SK-N-SH (cell line): ENCODE measurements around the gene CDH16. TPM values are rescaled to one million over a fixed set of nuclear protein-coding genes. Genes with fewer than 3 reads are reported as not detected.

Source experiments
- CTCF ChIA-PET: fragments of 300-600, 350-600 bp; formaldehyde crosslinking; extraction: SDS; loops from one replicate; lab custom pipeline; 2021; lab: Yijun Ruan, JAX
- POLR2A ChIA-PET: fragments of 350-600 bp; sonication (Branson Sonifier 250); formaldehyde crosslinking; extraction: SDS; loops from one replicate; lab custom pipeline; 2020; ENCODE audit warnings: antibody characterized with exemption, inconsistent platforms; lab: Yijun Ruan, JAX
- DNase-seq: peaks from one replicate; pipeline ENCODE4 v3.0.0; 2012
- H2AFZ ChIP-seq: fragments of 200-600 bp; sonication (generic); 2 replicates; pipeline ENCODE4 v1.8.1; 2016; ENCODE audit warnings: antibody characterized with exemption, mild to moderate bottlenecking, low read depth
- H3F3A ChIP-seq: fragments of 200-600 bp; sonication (generic); replicated peaks from 2 replicates; pipeline ENCODE3; 2016; ENCODE audit warnings: antibody characterized with exemption, mild to moderate bottlenecking; ENCODE audit not compliant: insufficient read depth
- H3K27ac ChIP-seq, 2 experiments: fragments of 200-500 bp in 1 of 2; fragments of 200-600 bp in 1 of 2; sonication (Bioruptor generic) in 1 of 2; sonication (generic), shearing (Covaris generic) in 1 of 2; 2 replicates each; pipeline versions ENCODE4 v1.5.1 to v1.6.1; 2014 to 2016; ENCODE audit warnings: low read depth in 2 of 2, inconsistent platforms in 1 of 2, low read length in 1 of 2, mild to moderate bottlenecking in 1 of 2, mixed read lengths in 1 of 2
- H3K27me3 ChIP-seq: fragments of 200-600 bp; sonication (generic), shearing (Covaris generic); 2 replicates; pipeline ENCODE4 v1.6.1; 2016; ENCODE audit warnings: mixed run types; ENCODE audit not compliant: insufficient read depth
- H3K36me3 ChIP-seq, 2 experiments: fragments of 200-500 bp in 1 of 2; fragments of 200-600 bp in 1 of 2; sonication (Bioruptor generic) in 1 of 2; sonication (generic) in 1 of 2; replicated peaks in 1 of 2; 2 replicates each; pipeline versions ENCODE3 to v1.5.1; 2014 to 2016; ENCODE audit warnings: low read length in 1 of 2, mild to moderate bottlenecking in 1 of 2; ENCODE audit not compliant: insufficient read depth in 2 of 2, control insufficient read depth in 1 of 2
- H3K4me1 ChIP-seq, 2 experiments: fragments of 200-500 bp in 1 of 2; fragments of 200-600 bp in 1 of 2; sonication (Bioruptor generic) in 1 of 2; sonication (generic), shearing (Covaris generic) in 1 of 2; 2 replicates each; pipeline versions ENCODE4 v1.5.1 to v1.6.1; 2014 to 2016; ENCODE audit warnings: low read depth in 1 of 2, low read length in 1 of 2, mixed run types in 1 of 2; ENCODE audit not compliant: insufficient read depth in 2 of 2, control insufficient read depth in 1 of 2
- H3K4me2 ChIP-seq: fragments of 200-600 bp; sonication (generic), shearing (Covaris generic); 2 replicates; pipeline ENCODE4 v1.6.1; 2017; ENCODE audit warnings: mixed run types
- H3K4me3 ChIP-seq, 2 experiments: fragments of 200-500 bp in 1 of 2; fragments of 200-600 bp in 1 of 2; sonication (Bioruptor generic) in 1 of 2; sonication (generic), shearing (Covaris generic) in 1 of 2; 2 replicates each; pipeline versions ENCODE4 v1.5.1 to v1.8.1; 2014 to 2016; ENCODE audit warnings: low read depth in 2 of 2, inconsistent platforms in 1 of 2, low read length in 1 of 2, mild to moderate bottlenecking in 1 of 2, mixed read lengths in 1 of 2, moderate library complexity in 1 of 2
- H3K79me2 ChIP-seq: fragments of 200-600 bp; sonication (generic); 2 replicates; pipeline ENCODE4 v1.8.1; 2017; ENCODE audit warnings: mild to moderate bottlenecking; ENCODE audit not compliant: insufficient read depth
- H3K9ac ChIP-seq: fragments of 200-600 bp; sonication (generic); 2 replicates; pipeline ENCODE4 v1.6.1; 2017; ENCODE audit warnings: mixed run types
- H3K9me2 ChIP-seq: fragments of 200-600 bp; sonication (generic); 2 replicates; pipeline ENCODE4 v1.6.1; 2017; ENCODE audit warnings: mixed run types
- H3K9me3 ChIP-seq: fragments of 200-600 bp; sonication (generic); 2 replicates; pipeline ENCODE4 v1.6.1; 2017; ENCODE audit warnings: mixed run types, mild to moderate bottlenecking, moderate library complexity
- H4K20me1 ChIP-seq: fragments of 200-600 bp; sonication (generic); 2 replicates; pipeline ENCODE4 v1.6.1; 2017; ENCODE audit warnings: mild to moderate bottlenecking, mixed run types; ENCODE audit not compliant: insufficient read depth
- ELF1 ChIP-seq: IDR thresholded peaks from 2 replicates; pipeline ENCODE4 v1.4.0; 2012
- EP300 ChIP-seq, 2 experiments: IDR thresholded peaks; 2 replicates each; pipeline versions ENCODE4 v1.4.0 to v1.6.1; 2012; ENCODE audit warnings: borderline replicate concordance in 1 of 2, low read depth in 1 of 2, low read length in 1 of 2
- FOSL2 ChIP-seq: IDR thresholded peaks from 2 replicates; pipeline ENCODE4 v1.4.0; 2012; ENCODE audit warnings: low read depth, mild to moderate bottlenecking, moderate library complexity, borderline replicate concordance
- JUND ChIP-seq: IDR thresholded peaks from 2 replicates; pipeline ENCODE4 v1.4.0; 2012
- RAD21 ChIP-seq: IDR thresholded peaks from 2 replicates; pipeline ENCODE4 v1.6.1; 2012; ENCODE audit warnings: mild to moderate bottlenecking, low read length
- REST ChIP-seq: IDR thresholded peaks from 2 replicates; pipeline ENCODE4 v1.6.1; 2012; ENCODE audit warnings: mild to moderate bottlenecking, low read depth, low read length, moderate library complexity
- RFX5 ChIP-seq: IDR thresholded peaks from 2 replicates; pipeline ENCODE4 v1.6.1; 2012; ENCODE audit warnings: mild to moderate bottlenecking, improper control_type of control experiment, low read length
- TEAD4 ChIP-seq: IDR thresholded peaks from 2 replicates; pipeline ENCODE4 v1.4.0; 2012; ENCODE audit warnings: mild to moderate bottlenecking, borderline replicate concordance; ENCODE audit not compliant: insufficient read depth
- USF2 ChIP-seq: fragments of 150-350 bp; IDR thresholded peaks from 2 replicates; pipeline ENCODE4 v1.6.1; 2017; ENCODE audit warnings: antibody characterized with exemption, low read length, low read depth, borderline replicate concordance
- ZBTB33 ChIP-seq: IDR thresholded peaks from 2 replicates; pipeline ENCODE4 v1.4.0; 2012; ENCODE audit warnings: low read depth, borderline replicate concordance
- WGBS: methylation state at CpG from one replicate; pipeline ENCODE4 v1.1.6; 2017; ENCODE audit warnings: low lambda C conversion rate; 5-methylcytosine and 5-hydroxymethylcytosine counted together
- polyA plus RNA-seq, 3 experiments: library from polyadenylated mRNA; depleted of rRNA; stranded (reverse); fragments of >200 nt; gene quantifications; 2 replicates each; pipeline ENCODE4 v1.2.3, GENCODE V29; 2012

Gene CDH16
- polyA plus RNA-seq, 1 of the 3 experiments (the other 2 are of a cell fraction): not detected

- H3K27ac ChIP-seq: no peak overlapping the region
- H3K4me2 ChIP-seq: no peak overlapping the region
- no peaks in the 10 kb centered on the region for H3F3A ChIP-seq
- no peaks in the 10 kb centered on the region for H4K20me1 ChIP-seq
- TF ChIP-seq FOSL2 (no peak), JUND (no peak), ZBTB33 (no peak), TEAD4 (no peak), RAD21 (no peak)
- no peaks in the 10 kb centered on the region for H3K79me2 ChIP-seq
- no peak for DNase-seq
- no peaks in the 10 kb centered on the region; a peak in 1 of 4 replicates for H3K4me1 ChIP-seq
- no peaks in the 10 kb centered on the region for H3K9me3 ChIP-seq
- POLR2A ChIA-PET: no interaction called here
- H3K4me3 ChIP-seq: no peak overlapping the region
- no peaks in the 10 kb centered on the region for H3K9me2 ChIP-seq
- H2AFZ ChIP-seq: no peak overlapping the region
- H3K9ac ChIP-seq: no peak overlapping the region
- WGBS: 43% methylated on average over 2 of the region's 2 CpGs
- H3K27me3 ChIP-seq: no peaks in the 10 kb centered on the region
- CTCF ChIA-PET: interaction anchor here (0.8 to 13.6 kb wide), 3 partner anchors 8 to 25 kb away, joined by 5 to 174 read pairs (median 13); no protein-coding TSS in a partner anchor
- no peaks in the 10 kb centered on the region for H3K36me3 ChIP-seq
Measured at GRCh38 chr16:66920299-66920590, 1.6 kb upstream of the CDH16 start.

- Histone ChIP-seq H3K27ac (no peak overlapping the region), H3F3A (no peaks in the 10 kb centered on the region), H3K9ac (no peak overlapping the region), H3K36me3 (no peaks in the 10 kb centered on the region), H3K27me3 (no peaks in the 10 kb centered on the region), H3K4me1 (no peaks in the 10 kb centered on the region; a peak in 1 of 4 replicates), H3K79me2 (no peaks in the 10 kb centered on the region), H4K20me1 (no peaks in the 10 kb centered on the region), H3K4me3 (no peak overlapping the region), H3K9me2 (no peaks in the 10 kb centered on the region), H3K4me2 (no peak overlapping the region), H2AFZ (no peak overlapping the region), H3K9me3 (no peaks in the 10 kb centered on the region)
- ChIA-PET CTCF (interaction anchor here (0.8 to 13.6 kb wide), 3 partner anchors 8 to 24 kb away, joined by 5 to 174 read pairs (median 13); no protein-coding TSS in a partner anchor), POLR2A (no interaction called here)
- DNase-seq: no peak
- TF ChIP-seq EP300 (IDR thresholded peaks at IDR 0.05; ENCODE audit: borderline replicate concordance in 1 of 2, low read depth in 1 of 2, low read length in 1 of 2): no peak
- 45% methylated on average over 4 of the region's 5 CpGs for WGBS
Measured at GRCh38 chr16:66919569-66920298, 1.0 kb upstream of the CDH16 start.

GRCh38 chr16:66918355-66918754, 330 bp downstream of the CDH16 start:
- no peaks in the 10 kb centered on the region; a peak in 1 of 4 replicates for H3K4me1 ChIP-seq
- 62% methylated on average over 6 of the region's 6 CpGs for WGBS
- no peak overlapping the region for H3K4me3 ChIP-seq
- H3K27me3 ChIP-seq: no peaks in the 10 kb centered on the region
- TF ChIP-seq ELF1: no peak
- TF ChIP-seq USF2: no peak
- TF ChIP-seq FOSL2: no peak
- TF ChIP-seq REST: no peak
- no peak for TF ChIP-seq RFX5
- H3K4me2 ChIP-seq: no peak overlapping the region
- CTCF ChIA-PET: interaction anchor here (0.6 to 13.6 kb wide), 7 partner anchors 9 to 99 kb away, joined by 3 to 174 read pairs (median 4); partner anchors contain the start of gene CES3
- H3F3A ChIP-seq: no peaks in the 10 kb centered on the region
- H3K79me2 ChIP-seq: no peaks in the 10 kb centered on the region
- no peak overlapping the region for H2AFZ ChIP-seq
- H3K9me2 ChIP-seq: no peaks in the 10 kb centered on the region
- no peaks in the 10 kb centered on the region for H4K20me1 ChIP-seq
- no peak overlapping the region for H3K27ac ChIP-seq
- no peak overlapping the region for H3K9ac ChIP-seq
- POLR2A ChIA-PET: no interaction called here
- H3K36me3 ChIP-seq: no peaks in the 10 kb centered on the region
- DNase-seq: no peak
- no peaks in the 10 kb centered on the region for H3K9me3 ChIP-seq
